GM12874 (cell line): Measurements from ENCODE around the gene GUCY1B1.
A peak's percentile ranks its signal among the peaks of the same experiment; 100 is the strongest.

Source experiments
- TF ChIP-seq, protein P1 (sequence below): IDR thresholded peaks from 2 replicates; pipeline ENCODE4 v1.5.1; 2011; ENCODE audit warnings: low read depth, mild to moderate bottlenecking, control low read depth, low read length, moderate library complexity; ENCODE audit not compliant: insufficient read depth

The GUCY1B1 gene

DNA sequence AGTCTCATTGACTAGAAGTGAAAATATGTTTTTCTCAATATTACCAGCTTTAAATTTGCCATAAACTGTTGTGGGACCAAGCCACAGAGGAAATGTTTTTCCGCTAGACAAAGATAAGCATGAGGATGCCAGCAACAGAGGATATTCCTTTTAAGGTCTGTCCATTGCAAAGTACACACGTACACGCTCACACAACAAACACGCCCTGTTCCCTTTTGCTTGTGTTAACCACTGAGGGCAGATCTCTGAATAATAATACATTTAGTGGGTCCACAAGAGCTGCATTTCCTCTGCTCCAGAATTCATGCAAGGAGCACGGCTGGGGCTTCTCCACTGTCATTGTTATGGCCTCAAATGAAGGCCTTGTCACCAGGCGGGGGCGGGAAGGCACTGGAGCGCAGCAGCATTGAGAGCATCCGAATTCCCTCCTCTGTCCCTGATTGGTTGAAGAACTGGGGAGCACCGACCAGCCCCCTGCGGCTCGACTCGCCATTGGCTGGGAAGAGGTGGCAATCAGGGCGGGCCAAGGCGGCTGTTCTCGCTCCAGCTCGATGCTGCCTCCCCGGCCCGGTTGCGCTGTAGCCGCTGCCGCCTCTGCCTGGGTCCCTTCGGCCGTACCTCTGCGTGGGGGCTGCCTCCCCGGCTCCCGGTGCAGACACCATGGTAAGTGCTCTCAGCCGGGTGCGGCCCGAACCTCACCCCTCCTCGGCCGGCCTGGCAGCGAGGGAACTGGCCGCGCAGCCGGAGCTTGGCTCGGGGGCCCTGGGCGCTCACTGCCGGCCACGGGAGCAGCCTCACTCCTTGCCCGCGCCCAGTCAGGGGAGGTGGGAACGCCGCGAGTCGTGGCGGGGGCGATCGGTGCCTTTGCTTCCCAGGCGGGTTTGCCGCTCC is at the start of gene GUCY1B1:
GUCY1B1 (plus strand) TSS at position 541 of the 891 bp plus-strand sequence; CDS start at position 661, 120 bp downstream.
- TF ChIP-seq, protein P1, sequence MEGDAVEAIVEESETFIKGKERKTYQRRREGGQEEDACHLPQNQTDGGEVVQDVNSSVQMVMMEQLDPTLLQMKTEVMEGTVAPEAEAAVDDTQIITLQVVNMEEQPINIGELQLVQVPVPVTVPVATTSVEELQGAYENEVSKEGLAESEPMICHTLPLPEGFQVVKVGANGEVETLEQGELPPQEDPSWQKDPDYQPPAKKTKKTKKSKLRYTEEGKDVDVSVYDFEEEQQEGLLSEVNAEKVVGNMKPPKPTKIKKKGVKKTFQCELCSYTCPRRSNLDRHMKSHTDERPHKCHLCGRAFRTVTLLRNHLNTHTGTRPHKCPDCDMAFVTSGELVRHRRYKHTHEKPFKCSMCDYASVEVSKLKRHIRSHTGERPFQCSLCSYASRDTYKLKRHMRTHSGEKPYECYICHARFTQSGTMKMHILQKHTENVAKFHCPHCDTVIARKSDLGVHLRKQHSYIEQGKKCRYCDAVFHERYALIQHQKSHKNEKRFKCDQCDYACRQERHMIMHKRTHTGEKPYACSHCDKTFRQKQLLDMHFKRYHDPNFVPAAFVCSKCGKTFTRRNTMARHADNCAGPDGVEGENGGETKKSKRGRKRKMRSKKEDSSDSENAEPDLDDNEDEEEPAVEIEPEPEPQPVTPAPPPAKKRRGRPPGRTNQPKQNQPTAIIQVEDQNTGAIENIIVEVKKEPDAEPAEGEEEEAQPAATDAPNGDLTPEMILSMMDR = peak; percentile 65

- TF ChIP-seq, protein P1 = no peak
Measured at GRCh38 chr4:155709918-155710317, 48.9 kb upstream of the GUCY1B1 start.

DNA sequence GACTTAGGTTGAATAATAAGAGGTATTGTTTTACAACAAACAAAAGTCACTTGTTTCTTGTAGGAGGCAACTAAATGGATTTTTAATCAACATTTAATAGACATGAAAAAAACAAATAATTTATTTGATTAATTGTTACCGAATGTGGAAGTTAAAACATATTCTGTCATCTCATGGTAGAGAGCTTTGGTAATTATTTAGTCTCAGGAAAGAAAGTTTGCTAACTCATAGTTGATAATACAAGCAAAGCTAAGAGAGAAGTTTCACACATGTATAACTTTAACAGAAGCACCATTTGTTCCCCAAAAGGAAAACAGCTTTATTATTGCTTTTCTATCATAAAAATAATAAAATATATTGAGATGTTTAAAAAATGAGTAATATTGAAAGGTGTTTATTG is 47.3 kb upstream of the GUCY1B1 start:
- TF ChIP-seq, protein P1 = no peak

GRCh38 chr4:155712846-155713245 is 46.0 kb upstream of the GUCY1B1 start:
- TF ChIP-seq, protein P1 = no peak

DNA sequence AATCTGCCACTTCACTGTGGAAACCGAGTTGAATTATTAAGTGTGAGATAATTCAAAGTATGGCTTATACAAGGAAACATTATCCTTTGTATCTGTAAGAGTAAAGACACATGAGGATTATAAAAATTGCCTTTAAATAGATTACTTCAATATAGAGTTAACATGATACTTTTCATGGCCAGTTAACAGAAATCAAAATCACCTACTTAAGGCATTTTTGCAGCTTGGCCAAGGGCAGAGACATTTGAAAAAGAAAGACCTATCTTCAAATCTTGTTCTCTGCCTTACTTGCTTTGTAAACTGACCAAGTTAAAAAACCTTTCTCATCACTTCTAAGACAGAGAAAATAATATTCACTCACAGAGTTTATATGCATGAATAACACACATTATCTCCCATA is 44.9 kb upstream of the GUCY1B1 start:
- TF ChIP-seq, protein P1 = no peak

- TF ChIP-seq, protein P1 = no peak
Measured at GRCh38 chr4:155722336-155722735, 36.5 kb upstream of the GUCY1B1 start.

DNA sequence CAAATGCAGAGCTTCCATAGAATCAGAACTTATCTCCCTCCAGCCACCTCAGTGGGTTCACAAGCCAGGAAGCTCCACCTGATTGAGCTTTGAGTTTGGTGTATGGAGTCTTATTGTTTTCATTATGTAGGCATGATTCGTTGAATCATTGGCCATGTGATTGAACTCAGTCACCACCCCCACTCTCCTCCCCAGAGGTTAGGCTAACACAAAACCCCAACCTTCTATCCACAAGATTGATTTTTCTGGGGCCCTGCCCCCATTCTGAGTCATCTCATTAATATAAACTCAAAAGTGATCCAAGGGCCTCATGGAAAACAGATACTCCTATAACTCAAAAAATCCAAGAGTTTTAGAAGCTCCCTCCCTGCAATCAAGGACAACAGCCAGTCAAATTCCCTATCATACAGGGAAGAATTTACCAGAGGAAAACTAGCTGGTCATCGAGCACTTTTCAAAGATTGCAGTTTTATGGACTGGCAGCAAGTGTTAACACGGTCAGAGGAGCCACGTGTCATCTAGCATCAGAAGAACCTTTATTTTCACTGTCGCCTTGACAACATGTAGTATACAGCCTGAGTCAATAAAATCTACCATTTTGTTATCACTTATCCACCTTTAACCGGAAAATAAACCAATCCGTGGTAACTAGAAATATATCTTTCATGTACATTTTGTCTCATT is 35.9 kb upstream of the GUCY1B1 start:
- TF ChIP-seq, protein P1 = no peak
